GM18867 (cell line): Measurements from ENCODE around the gene AKR7A3.
"Not testable (repeated sequence)": the region's sequence is repeated elsewhere in the genome, so short reads cannot be mapped to it uniquely, and the experiment has no call there.

Experiments used
- ATAC-seq: cut with Tn5 transposase; IDR thresholded peaks from one replicate; pipeline ENCODE4 v1.9.1; 2021; ENCODE audit warnings: mild to moderate bottlenecking, moderate library complexity; ENCODE audit not compliant: unreplicated experiment

Gene AKR7A3

GRCh38 chr1:19321071-19321470, 32.5 kb upstream of the AKR7A3 start:
- ATAC-seq: no peak

GRCh38 chr1:19319196-19319595, 30.6 kb upstream of the AKR7A3 start:
- no peak for ATAC-seq

- ATAC-seq: no peak
These were observed 28.7 kb upstream of the AKR7A3 start for GRCh38 chr1:19317126-19317910.

- ATAC-seq: peak; percentile 33
These were observed 27.0 kb upstream of the AKR7A3 start for GRCh38 chr1:19315378-19316198.

- no peak for ATAC-seq
These were observed 25.7 kb upstream of the AKR7A3 start for GRCh38 chr1:19313961-19314882.

- no peak for ATAC-seq
These were observed 25.0 kb upstream of the AKR7A3 start for GRCh38 chr1:19313636-19313959.

GRCh38 chr1:19312782-19313635, 24.4 kb upstream of the AKR7A3 start:
- no peak for ATAC-seq

GRCh38 chr1:19311931-19312781, 23.6 kb upstream of the AKR7A3 start, which contains the start of the genes AKR7A2 and SLC66A1:
AKR7A2 (minus strand) TSS chr1:19312144; CDS start chr1:19312124, 20 bp downstream.
SLC66A1 (plus strand) TSS chr1:19312326; CDS start chr1:19317678, 5,352 bp downstream.
- peak; percentile 71 for ATAC-seq

GRCh38 chr1:19311503-19311930, 22.9 kb upstream of the AKR7A3 start:
- ATAC-seq: peak; percentile 4

GRCh38 chr1:19310720-19311502, 22.3 kb upstream of the AKR7A3 start:
- no peak for ATAC-seq

- no peak for ATAC-seq
These were observed 21.5 kb upstream of the AKR7A3 start for GRCh38 chr1:19310061-19310460.

- ATAC-seq: no peak
These were observed 20.7 kb upstream of the AKR7A3 start for GRCh38 chr1:19309123-19309813.

- ATAC-seq: no peak
These were observed 19.9 kb upstream of the AKR7A3 start for GRCh38 chr1:19308509-19308907.

GRCh38 chr1:19307794-19308508, 19.4 kb upstream of the AKR7A3 start:
- ATAC-seq: no peak

GRCh38 chr1:19306941-19307340, 18.4 kb upstream of the AKR7A3 start:
- no peak for ATAC-seq

GRCh38 chr1:19305880-19306279, 17.3 kb upstream of the AKR7A3 start:
- no peak for ATAC-seq

- ATAC-seq: not testable (repeated sequence)
These were observed 15.5 kb upstream of the AKR7A3 start for GRCh38 chr1:19304081-19304480.
